ENCODE data around the gene TMEM168. TPM values are rescaled to one million over a fixed set of nuclear protein-coding genes. Genes with fewer than 3 reads are reported as not detected.

Gene TMEM168
- total and polyA plus RNA-seq, 2 donors from 2014 or later: 8.8 to 26.9 TPM

GRCh38 chr7:112759905-112760304, 30.3 kb downstream of the TMEM168 start:
- DNase-seq (no peak), FAIRE-seq (no peak)

GRCh38 chr7:112757337-112757736, 32.9 kb downstream of the TMEM168 start:
- DNase-seq (no peak), FAIRE-seq (no peak)
- H3K4me1 ChIP-seq (ENCODE audit: control insufficient read depth in 2 of 3, insufficient read depth in 2 of 3, low read depth in 1 of 3, low read length in 3 of 3): no peaks in the 10 kb centered on the region
- no peaks in the 10 kb centered on the region for H3K27me3 ChIP-seq (ENCODE audit: control insufficient read depth, insufficient read depth, low read length)
- no peaks in the 10 kb centered on the region for H3K36me3 ChIP-seq (ENCODE audit: control insufficient read depth in 2 of 3, insufficient read depth in 3 of 3, low read length in 3 of 3)
- TF ChIP-seq, protein P1, sequence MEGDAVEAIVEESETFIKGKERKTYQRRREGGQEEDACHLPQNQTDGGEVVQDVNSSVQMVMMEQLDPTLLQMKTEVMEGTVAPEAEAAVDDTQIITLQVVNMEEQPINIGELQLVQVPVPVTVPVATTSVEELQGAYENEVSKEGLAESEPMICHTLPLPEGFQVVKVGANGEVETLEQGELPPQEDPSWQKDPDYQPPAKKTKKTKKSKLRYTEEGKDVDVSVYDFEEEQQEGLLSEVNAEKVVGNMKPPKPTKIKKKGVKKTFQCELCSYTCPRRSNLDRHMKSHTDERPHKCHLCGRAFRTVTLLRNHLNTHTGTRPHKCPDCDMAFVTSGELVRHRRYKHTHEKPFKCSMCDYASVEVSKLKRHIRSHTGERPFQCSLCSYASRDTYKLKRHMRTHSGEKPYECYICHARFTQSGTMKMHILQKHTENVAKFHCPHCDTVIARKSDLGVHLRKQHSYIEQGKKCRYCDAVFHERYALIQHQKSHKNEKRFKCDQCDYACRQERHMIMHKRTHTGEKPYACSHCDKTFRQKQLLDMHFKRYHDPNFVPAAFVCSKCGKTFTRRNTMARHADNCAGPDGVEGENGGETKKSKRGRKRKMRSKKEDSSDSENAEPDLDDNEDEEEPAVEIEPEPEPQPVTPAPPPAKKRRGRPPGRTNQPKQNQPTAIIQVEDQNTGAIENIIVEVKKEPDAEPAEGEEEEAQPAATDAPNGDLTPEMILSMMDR (IDR thresholded peaks at IDR 0.05; ENCODE audit: borderline replicate concordance, extremely low read depth, insufficient read depth): no peak
- no peak overlapping the region for H3K27ac ChIP-seq (ENCODE audit: low read depth in 2 of 2, low read length in 2 of 2)
- intact Hi-C loops (cut with DNase I): no loop called here
- H3K9ac ChIP-seq (ENCODE audit: low read length in 3 of 3): no peak overlapping the region
- no peaks in the 10 kb centered on the region for H3K9me3 ChIP-seq (ENCODE audit: control insufficient read depth in 2 of 3, insufficient read depth in 1 of 3, low read length in 3 of 3)
- no peak overlapping the region for H3K4me3 ChIP-seq (ENCODE audit: low read length in 3 of 3)

More at GRCh38 chr7:112759905-112760304, 30.3 kb downstream of the TMEM168 start:
- no peaks in the 10 kb centered on the region for H3K27me3 ChIP-seq (ENCODE audit: control insufficient read depth, insufficient read depth, low read length)
- no peak overlapping the region for H3K27ac ChIP-seq (ENCODE audit: low read depth in 2 of 2, low read length in 2 of 2)
- no peaks in the 10 kb centered on the region for H3K4me1 ChIP-seq (ENCODE audit: control insufficient read depth in 2 of 3, insufficient read depth in 2 of 3, low read depth in 1 of 3, low read length in 3 of 3)
- H3K4me3 ChIP-seq (ENCODE audit: low read length in 3 of 3): no peak overlapping the region
- H3K9ac ChIP-seq (ENCODE audit: low read length in 3 of 3): no peak overlapping the region
- intact Hi-C loops (cut with DNase I): no loop called here
- H3K36me3 ChIP-seq (ENCODE audit: control insufficient read depth in 2 of 3, insufficient read depth in 3 of 3, low read length in 3 of 3): no peaks in the 10 kb centered on the region
- no peaks in the 10 kb centered on the region for H3K9me3 ChIP-seq (ENCODE audit: control insufficient read depth in 2 of 3, insufficient read depth in 1 of 3, low read length in 3 of 3)
- TF ChIP-seq, protein P1 (IDR thresholded peaks at IDR 0.05; ENCODE audit: borderline replicate concordance, extremely low read depth, insufficient read depth): no peak

DNA sequence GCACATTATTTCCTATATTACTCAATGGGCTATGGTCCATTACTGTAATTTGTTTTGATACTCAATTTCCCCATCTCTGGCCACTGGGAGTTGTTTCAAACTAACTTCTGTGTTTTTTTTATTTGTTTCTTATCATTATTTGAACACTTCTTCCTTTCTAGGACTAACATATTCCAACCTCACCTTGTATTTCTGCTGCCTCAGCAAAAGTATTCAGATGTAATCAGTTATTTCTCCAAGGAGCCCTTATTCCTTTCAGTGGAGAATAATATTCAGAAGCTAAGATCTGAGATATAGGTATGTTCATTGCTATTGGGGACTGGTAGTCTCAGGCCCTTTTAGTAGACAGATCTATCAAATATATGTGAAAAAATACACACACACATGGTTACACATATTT, 36.9 kb downstream of the TMEM168 start:
- DNase-seq: no peak
- no peaks in the 10 kb centered on the region for H3K36me3 ChIP-seq (ENCODE audit: control insufficient read depth in 2 of 3, insufficient read depth in 3 of 3, low read length in 3 of 3)
- no peak for FAIRE-seq
- no peaks in the 10 kb centered on the region for H3K9me3 ChIP-seq (ENCODE audit: control insufficient read depth in 2 of 3, insufficient read depth in 1 of 3, low read length in 3 of 3)
- no peak overlapping the region for H3K9ac ChIP-seq (ENCODE audit: low read length in 3 of 3)
- H3K4me3 ChIP-seq (ENCODE audit: low read length in 3 of 3): no peak overlapping the region
- H3K4me1 ChIP-seq (ENCODE audit: control insufficient read depth in 2 of 3, insufficient read depth in 2 of 3, low read depth in 1 of 3, low read length in 3 of 3): no peaks in the 10 kb centered on the region
- H3K27ac ChIP-seq (ENCODE audit: low read depth in 2 of 2, low read length in 2 of 2): no peak overlapping the region
- intact Hi-C loops (cut with DNase I): no loop called here
- TF ChIP-seq, protein P1 (IDR thresholded peaks at IDR 0.05; ENCODE audit: borderline replicate concordance, extremely low read depth, insufficient read depth): no peak
- H3K27me3 ChIP-seq (ENCODE audit: control insufficient read depth, insufficient read depth, low read length): no peaks in the 10 kb centered on the region

DNA sequence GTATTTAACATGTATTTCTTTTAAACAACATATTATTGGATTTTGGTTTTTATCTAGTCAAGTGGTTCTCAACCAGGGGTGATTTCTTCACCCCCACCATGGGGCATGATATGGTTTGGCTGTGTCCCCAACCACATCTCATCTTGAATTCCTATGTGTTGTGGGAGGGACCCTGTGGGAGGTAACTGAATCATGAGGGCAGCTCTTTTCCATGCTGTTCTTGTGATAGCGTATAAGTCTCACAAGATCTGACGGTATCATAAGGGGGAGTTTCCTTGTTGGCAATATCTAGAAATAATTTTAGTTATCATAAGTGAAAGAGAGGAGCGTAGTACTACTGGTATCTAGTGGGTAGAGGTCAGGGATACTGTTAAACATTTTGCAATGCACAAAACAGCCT, 37.6 kb downstream of the TMEM168 start:
- Histone ChIP-seq H3K27me3 (ENCODE audit: control insufficient read depth, insufficient read depth, low read length) (no peaks in the 10 kb centered on the region), H3K9me3 (ENCODE audit: control insufficient read depth in 2 of 3, insufficient read depth in 1 of 3, low read length in 3 of 3) (no peaks in the 10 kb centered on the region), H3K36me3 (ENCODE audit: control insufficient read depth in 2 of 3, insufficient read depth in 3 of 3, low read length in 3 of 3) (no peaks in the 10 kb centered on the region), H3K9ac (ENCODE audit: low read length in 3 of 3) (no peak overlapping the region), H3K4me1 (ENCODE audit: control insufficient read depth in 2 of 3, insufficient read depth in 2 of 3, low read depth in 1 of 3, low read length in 3 of 3) (no peaks in the 10 kb centered on the region), H3K27ac (ENCODE audit: low read depth in 2 of 2, low read length in 2 of 2) (no peak overlapping the region), H3K4me3 (ENCODE audit: low read length in 3 of 3) (no peak overlapping the region)
- DNase-seq (no peak), FAIRE-seq (no peak)
- intact Hi-C loops (cut with DNase I): no loop called here
- TF ChIP-seq, protein P1 (IDR thresholded peaks at IDR 0.05; ENCODE audit: borderline replicate concordance, extremely low read depth, insufficient read depth): no peak

Measured in kidney (tissue), 14 donors.